GM18873 (cell line): ENCODE measurements around the gene FOLR1.
"Not testable (repeated sequence)": the region's sequence is repeated elsewhere in the genome, so short reads cannot be mapped to it uniquely, and the experiment has no call there.

Experiments used
- ATAC-seq: cut with Tn5 transposase; IDR thresholded peaks from one replicate; pipeline ENCODE4 v1.9.1; 2021; ENCODE audit warnings: mild to moderate bottlenecking, moderate library complexity, moderate number of reproducible peaks; ENCODE audit not compliant: unreplicated experiment, low FRiP score

FOLR1 gene

DNA sequence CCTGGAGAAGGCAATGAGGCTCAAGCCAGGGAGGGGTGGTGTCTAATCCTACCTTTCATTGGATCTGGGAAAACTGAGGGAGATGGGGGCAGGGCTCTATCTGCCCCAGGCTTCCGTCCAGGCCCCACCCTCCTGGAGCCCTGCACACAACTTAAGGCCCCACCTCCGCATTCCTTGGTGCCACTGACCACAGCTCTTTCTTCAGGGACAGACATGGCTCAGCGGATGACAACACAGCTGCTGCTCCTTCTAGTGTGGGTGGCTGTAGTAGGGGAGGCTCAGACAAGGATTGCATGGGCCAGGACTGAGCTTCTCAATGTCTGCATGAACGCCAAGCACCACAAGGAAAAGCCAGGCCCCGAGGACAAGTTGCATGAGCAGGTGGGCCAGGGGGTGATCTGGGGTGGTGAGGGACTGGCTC is at the start of gene FOLR1:
Gene FOLR1 (plus strand): TSS at position 180 of the 421 bp plus-strand sequence. CDS start 34 bp downstream, at position 214.
- no peak for ATAC-seq

DNA sequence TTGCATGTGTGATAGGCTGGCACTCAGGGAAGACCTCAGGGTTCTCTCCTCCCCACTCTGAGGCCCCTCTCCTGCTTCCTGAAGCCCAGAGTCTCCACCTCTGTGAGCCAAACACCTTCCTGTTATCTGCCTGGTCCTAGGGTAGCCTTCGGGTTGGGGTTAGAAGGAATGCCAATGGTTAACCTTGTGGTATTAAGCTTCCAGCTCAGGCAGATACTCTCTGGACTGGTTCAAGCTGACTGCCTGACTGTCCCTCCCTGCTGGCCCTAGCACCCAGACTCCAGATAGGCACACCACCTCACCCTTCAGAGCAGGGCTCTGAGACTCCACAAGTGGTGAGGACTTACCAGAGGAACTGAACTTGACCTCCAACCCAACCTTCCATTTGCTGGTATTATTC is 49.4 kb upstream of the FOLR1 start:
- not testable (repeated sequence) for ATAC-seq

DNA sequence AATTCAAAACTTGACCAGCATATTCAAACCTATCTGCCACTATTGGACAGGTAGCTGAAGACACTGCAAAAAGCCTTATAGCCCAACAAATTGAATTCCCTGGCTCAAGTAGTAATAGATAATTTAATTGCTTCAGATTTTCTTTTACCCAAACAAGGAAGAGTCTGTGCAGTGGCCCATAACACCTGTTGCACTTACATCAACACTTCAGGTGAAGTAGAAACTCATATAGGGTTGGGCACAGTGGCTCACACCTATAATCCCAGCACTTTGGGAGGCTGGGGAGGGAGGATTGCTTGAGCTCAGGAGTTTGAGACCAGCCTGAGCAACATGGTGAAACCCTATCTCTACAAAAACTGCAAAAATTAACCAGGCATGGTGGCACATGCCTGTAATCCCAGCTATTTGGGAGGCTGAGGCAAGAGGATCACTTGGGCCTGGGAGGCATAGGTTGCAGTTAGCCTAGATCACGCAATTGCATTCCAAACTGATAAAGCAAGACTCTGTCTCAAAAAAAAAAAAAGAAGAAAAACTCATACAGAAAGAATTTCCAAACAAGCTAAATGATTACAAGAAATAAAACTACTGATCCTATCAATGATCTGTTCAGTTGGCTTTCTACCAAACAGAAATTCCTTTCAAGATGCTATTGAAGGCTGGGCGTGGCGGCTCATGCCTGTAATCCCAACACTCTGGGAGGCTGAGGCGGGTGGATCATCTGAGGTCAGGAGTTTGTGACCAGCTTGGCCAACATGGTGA is 47.0 kb upstream of the FOLR1 start:
- no peak for ATAC-seq

DNA sequence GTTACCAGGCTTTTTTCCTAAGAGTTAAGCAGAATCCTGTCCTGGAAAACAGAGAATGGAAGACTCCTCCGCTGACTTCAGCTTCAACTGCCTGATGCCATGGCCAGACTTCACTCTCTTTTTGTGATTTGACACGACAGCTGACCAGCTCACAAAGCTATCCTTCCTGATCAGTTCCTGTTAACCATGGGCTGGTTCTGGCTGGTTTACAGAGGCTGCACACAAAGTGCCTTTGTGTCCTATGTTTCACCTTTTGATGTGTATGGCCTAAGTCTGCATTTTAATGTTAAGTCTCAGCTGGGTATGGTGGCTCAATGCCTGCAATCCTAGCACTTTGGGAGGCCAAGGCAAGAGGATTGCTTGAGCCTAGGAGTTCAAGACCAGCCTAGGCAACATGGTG is 45.3 kb upstream of the FOLR1 start:
- no peak for ATAC-seq

DNA sequence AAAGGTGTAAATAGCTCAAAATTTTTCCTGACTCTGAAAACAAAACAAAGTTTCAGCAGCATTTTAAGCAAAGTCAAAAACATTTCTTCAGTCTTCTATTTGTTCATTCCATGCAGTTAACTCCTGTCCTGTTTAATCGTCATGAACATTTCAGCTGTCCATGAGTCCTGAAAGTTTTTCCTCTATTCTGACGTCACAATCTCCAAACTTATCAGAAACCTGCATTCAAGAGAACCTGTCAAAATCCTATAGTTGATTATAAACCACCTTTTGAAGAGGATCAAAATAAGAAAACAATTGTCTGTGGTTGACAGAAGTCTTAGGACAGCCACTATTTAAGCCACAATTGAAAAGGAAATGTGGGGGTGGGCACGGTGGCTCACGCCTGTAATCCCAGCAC is 41.1 kb upstream of the FOLR1 start:
- ATAC-seq: no peak

DNA sequence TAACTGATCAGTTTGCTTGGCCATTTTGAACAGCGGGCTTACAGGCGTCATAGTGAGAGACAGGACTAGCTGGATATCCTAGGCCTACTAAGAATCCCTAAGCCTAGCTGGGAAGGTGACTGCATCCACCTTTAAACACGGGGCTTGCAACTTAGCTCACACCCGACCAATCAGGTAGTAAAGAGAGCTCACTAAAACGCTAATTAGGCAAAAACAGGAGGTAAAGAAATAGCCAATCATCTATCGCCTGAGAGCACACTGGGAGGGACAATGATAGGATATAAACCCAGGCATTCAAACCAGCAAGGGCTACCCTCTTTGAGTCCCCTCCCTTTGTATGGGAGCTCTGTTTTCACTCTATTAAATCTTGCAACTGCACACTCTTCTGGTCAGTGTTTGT is 38.1 kb upstream of the FOLR1 start:
- not testable (repeated sequence) for ATAC-seq

DNA sequence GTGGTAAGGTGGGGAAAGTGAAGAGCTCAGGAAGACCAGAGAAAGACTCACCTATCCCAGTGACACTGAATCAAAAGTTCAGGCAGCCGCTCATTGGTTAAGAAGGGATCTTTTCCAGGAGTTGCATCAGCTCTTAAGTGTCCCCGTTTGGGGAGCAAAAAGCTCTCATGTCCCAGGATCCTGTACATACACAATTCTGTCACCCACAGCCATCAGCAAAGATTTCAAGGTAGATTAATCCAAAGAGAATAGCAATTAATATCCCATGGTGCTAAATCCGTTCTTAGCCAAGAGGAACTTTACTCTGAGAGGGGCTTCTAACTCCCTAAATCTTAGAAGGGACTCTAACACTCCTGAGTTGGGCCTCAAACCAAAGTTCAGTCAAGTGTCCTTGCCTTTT is 37.1 kb upstream of the FOLR1 start:
- no peak for ATAC-seq

DNA sequence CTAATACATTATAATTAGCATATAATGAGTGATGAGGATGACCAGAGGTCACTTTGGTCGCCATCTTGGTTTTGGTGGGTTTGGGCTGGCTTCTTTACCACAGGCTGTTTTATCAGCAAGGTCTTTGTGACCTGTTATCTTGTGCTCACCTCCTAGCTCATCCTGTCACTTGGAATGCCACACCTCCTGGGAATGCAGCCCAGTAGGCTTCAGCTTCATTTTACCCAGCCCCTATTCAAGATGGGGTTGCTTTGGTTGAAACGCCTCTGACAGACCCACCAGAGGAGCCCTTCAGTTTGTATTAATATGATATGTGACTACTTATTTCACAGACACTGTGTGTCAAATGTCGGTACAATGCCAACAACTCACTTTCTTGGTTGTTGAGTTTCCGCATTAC is 36.2 kb upstream of the FOLR1 start:
- ATAC-seq: no peak

DNA sequence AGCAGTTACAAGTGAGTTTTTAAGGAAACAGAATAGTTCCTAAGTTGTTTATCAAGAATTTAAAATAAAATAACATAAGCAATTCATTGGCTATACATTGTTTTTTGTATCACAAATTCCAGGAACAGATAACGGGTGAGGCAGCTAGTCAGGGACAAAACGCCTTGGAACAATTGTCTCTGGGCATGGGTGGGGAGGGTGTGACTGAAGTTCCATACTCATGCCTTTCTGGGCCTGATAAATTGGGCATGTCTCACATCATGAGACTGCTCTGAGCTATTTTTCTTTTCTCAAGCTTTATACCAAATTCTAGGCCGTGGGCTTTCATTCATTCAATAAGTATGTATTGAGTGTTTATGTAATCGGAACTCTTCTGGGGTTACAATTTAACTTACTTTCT is 34.8 kb upstream of the FOLR1 start:
- ATAC-seq: no peak

DNA sequence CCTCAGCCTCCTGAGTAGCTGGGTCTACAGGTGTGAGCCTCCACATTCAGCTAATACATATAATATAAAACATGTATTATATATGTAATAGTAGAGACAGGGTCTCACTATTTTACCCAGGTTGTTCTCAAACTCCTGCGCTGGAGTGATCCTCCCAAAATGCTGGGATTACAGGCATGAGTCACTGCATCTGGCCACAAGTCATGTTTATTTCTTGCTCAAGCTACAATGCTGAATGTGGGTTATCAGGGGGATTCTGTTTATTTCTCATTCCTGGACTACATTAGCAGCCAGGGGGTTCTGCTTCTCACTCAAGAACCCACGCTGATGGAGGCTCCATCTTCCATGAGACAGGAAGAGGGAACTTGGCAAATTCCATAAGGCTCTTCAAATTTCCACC is 31.6 kb upstream of the FOLR1 start:
- ATAC-seq: no peak

DNA sequence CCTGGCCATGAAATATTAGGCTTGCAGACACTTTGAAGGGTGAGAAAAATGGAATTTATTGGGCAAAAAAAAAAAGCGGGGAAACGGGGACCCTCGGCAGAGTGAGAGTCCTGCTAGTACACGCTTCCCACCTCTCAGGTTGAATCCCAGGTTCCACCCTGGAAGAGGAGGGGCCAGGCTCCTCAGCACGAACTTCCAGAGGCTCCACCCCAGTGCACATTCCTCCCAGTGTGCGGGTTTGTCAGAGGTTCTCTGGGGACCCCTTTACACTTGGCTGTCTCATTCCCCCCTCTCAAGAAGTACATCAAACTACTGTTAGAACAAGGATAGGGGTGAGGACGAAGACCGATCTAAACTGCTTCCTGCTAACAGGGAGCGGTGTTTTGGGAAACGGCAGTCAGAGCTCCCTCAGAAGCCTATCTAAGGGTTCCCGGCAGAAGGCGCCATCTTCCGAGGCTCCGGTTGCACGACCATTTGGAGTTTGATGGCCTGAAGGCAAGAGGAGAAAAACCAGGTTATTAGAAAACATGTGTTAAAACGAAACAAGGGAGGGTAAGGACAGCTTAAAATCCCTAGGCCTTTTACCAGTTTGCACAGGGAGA is 28.9 kb upstream of the FOLR1 start:
- ATAC-seq: no peak

DNA sequence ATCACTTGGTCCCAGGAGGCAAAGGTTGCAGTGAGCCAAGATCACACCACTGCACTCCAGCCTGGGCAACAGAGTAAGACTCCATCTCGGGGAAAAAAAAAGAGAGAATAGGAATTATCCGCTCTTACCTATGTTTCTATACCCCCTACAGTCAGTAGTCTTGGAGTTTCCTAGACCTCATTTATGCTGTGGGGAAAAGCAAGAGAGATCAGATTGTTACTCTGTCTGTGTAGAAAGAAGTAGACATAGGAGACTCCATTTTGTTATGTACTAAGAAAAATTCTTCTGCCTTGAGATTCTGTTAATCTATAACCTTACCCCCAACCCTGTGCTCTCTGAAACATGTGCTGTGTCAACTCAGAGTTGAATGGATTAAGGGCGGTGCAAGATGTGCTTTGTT is 27.8 kb upstream of the FOLR1 start:
- not testable (repeated sequence) for ATAC-seq

DNA sequence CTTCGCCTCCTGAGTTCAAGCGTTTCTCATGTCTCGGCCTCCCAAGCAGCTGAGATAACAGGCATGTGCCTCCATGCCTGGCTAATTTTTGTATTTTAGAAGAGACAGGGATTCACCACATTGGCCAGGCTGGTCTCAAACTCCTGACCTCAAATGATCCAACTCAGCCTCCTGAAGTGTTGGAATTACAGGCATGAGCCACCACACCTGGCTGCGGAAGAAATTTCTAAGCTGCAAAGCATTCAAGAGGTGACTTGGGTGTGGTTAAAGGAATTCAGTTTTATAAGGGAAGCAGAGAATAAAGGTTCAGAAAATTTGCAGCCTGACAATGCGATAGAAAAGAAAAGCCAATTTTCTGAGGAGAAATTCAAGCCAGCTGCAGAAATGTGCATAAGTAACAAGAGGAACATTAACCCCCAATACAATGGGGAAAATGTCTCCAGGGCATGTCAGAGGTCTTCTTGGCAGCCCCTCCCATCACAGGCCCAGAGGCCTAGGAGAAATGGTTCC is 22.8 kb upstream of the FOLR1 start:
- not testable (repeated sequence) for ATAC-seq

DNA sequence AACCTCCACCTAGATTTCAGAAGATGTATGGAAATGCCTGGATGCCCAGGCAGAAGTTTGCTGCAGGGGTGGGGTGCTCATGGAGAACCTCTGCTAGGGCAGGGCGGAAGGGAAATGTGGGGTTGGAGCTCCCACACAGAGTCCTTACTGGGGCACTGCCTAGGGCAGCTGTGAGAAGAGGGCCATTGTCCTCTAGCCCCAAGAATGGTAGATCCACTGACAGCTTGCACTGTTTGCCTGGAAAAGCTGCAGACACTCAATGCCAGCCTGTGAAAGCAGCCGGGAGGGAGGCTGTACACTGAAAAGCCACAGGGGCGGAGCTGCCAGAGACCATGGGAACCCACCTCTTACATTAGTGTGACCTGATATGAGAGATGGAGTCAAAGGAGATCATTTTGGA is 22.2 kb upstream of the FOLR1 start:
- not testable (repeated sequence) for ATAC-seq

DNA sequence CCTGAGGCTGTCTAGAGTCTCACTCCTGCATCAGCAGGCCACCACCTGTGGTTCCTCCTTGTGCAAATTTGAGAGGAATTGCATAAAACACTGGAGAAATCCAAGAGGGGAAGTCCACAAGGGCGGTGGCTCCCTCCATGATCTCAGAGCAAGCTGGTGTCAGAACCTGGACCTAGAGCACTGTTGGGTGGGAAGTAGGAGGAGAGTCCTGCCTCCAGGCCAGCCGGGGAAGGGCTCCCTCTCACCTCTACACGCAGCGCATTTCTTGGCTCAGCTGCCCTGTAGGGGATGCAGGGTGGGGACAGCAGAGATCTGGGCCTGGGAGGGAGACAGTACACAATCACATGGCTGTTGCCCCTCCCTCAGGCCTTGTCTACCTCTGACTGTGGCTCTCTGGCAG is 19.9 kb upstream of the FOLR1 start:
- not testable (repeated sequence) for ATAC-seq

DNA sequence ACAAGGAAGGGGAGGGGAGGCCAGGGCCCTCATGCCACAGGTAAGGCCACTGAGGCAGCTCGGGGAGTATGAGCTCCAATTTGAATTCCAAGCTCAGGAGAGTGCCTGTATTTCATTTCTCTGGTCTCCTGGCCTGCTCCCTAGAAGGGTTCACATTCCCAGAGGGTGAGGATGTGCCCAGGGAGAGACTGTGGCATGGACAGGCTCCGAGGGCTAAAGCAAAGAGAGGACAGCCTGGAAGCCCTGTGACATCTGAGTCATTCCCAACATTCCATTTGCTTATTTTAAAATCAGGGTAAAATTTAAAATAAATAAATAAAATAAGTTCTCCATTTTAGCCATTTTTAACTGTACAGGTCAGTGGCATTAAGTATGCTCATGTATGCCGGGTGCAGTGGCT is 18.6 kb upstream of the FOLR1 start:
- no peak for ATAC-seq

DNA sequence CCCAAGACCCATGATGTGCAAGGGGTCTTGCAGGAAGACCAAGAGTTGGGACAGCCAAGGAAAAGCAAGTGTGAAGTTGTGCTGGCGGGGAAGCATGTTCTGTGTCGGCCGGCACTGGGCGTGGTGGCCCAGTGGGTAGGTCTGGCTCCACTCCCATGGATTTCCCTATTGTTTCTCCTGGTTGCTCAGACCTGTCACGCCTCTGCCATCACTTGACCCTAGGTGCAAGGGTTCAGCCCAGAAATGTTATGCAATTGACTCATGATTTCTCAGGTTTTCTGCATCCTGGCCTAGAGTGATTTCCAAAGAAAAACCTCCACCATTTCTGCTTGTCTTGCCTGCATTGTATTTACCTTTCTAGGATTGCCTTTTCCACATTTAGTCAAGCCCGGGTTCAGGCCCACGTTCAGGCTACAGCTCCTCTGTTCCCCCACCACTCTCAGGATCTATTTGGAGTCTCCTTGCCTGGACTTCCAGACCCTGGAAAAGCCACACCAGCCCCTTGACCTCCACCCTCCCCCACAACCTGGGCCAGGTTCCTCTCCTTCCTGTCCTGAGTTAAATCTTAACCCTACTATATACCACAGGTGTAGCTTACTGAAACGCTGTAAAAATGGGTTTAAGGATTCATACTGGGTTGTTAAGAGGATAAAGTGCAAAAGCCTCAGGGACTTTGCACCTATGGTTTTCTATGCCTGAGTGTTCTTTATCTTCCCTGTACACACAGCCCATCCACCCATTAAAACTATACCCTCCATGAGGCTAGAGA is 17.5 kb upstream of the FOLR1 start:
- no peak for ATAC-seq

DNA sequence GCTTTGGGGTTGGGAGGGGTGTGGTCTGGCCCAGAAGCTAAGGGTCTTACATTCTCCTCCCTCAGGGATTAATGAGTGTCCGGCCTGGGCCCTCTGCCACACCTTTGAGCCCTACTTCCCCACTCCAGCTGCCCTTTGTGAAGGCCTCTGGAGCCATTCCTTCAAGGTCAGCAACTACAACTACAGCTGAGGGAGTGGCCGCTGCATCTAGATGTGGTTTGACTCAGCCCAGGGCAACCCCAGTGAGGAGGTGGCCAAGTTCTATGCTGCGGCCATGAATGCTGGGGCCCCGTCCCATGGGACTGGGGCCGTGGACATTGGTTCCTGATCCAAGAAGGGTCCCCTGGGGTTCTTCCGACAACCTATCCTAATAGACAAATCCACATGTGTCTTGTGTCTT is 14.3 kb upstream of the FOLR1 start:
- ATAC-seq: no peak

DNA sequence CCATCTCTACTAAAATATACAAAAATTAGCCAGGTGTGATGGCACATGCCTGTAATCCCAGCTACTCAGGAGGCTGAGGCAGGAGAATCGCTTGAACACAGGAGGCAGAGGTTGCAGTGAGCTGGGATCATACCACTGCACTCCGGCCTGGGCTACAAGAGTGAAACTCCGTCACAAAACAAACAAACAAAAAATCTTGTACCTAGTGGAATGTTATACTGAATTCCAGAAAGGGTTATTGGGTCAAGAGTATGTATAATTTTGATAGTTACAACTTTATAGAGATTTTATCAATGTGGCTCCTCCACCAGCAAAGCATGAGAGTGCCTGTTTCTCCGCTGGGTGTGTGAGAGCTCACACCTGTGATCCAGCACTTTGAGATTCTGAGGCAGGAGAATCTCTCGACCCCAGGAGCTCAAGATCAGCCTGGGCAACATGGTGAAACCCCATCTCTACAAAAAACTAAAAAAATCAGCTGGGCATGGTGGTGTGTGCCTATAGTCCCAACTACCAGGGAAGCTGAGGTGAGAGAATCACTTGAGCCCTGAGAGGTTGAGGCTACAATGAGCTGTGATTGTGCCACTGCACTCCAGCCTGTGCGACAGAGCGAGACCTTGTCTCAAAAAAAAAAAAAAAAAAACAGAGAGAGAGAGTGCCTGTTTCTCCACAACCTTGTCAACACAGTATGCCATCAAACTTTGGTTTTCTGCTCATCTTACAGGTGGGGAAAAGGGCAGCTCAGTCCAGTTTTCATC is 12.7 kb upstream of the FOLR1 start:
- no peak for ATAC-seq

DNA sequence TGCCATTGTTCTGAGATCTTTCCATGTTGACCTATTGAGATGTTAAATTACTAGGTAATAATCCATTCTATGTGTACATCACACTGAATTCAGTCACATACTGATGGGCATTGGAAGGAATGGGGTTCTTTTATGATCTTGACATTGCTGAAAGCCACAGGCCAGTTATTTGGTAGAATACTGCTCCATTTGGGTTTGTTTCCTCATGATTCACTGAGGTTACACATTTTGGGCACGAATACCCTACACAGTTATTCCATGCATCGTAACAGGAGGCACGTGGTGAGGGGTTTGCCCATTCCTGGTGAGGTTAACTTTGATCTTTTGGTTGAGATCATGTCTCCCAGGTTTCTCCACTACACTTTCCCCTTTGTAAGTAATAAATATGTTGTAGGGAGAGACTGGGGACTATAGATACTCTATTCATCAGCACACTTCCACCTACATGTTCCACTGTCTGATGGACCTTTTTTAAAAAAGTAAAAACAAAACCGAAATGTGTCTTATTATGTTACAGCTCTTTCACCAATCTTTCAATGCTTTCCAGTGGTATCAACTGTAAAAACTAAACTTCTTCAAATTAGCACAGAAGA is 12.0 kb upstream of the FOLR1 start:
- ATAC-seq: no peak
